Tibial nerve (tissue), 4 donors: ENCODE data around the gene CLDN6. TPM values are rescaled to one million over a fixed set of nuclear protein-coding genes. Genes with fewer than 3 reads are reported as not detected.
"Not testable (repeated sequence)": the region's sequence is repeated elsewhere in the genome, so short reads cannot be mapped to it uniquely, and the experiment has no call there.

ENCODE experiments used
- DNase-seq, 2 donors: peaks; one replicate each; pipeline ENCODE4 v3.0.0-alpha.2; 2019; ENCODE audit warnings: low spot score in 2 of 2
- H3K27ac ChIP-seq, 4 donors: fragments of 200-600 bp; sonication (generic) in 3 of 4; one replicate each; pipeline ENCODE4 v1.5.1; 2017 to 2019; ENCODE audit warnings: mild to moderate bottlenecking in 1 of 4
- H3K27me3 ChIP-seq, 2 donors: fragments of 200-600 bp; sonication (generic) in 1 of 2; one replicate each; pipeline versions ENCODE4 v1.5.1 to v1.6.0; 2017 to 2019
- H3K36me3 ChIP-seq, 3 donors: fragments of 200-600 bp; sonication (generic); one replicate each; pipeline ENCODE4 v1.5.1; 2018 to 2019
- H3K4me1 ChIP-seq, 4 donors: fragments of 200-600 bp; sonication (generic) in 3 of 4; one replicate each; pipeline ENCODE4 v1.5.1; 2017 to 2019
- H3K4me3 ChIP-seq, 4 donors: fragments of 200-600 bp; sonication (generic) in 3 of 4; one replicate each; pipeline ENCODE4 v1.5.1; 2017 to 2019; ENCODE audit warnings: mild to moderate bottlenecking in 1 of 4, moderate library complexity in 1 of 4
- H3K9me3 ChIP-seq, 4 donors: fragments of 200-600 bp; sonication (generic) in 3 of 4; one replicate each; pipeline ENCODE4 v1.5.1; 2017 to 2019
- CTCF ChIP-seq, 5 experiments: fragments of 200-600 bp in 3 of 5; fragments of 450-650 bp in 2 of 5; sonication (generic) in 3 of 5; IDR thresholded peaks; one replicate each; pipeline ENCODE4 v1.5.1; 2016 to 2019; ENCODE audit warnings: antibody characterized with exemption in 5 of 5, mild to moderate bottlenecking in 3 of 5, moderate library complexity in 2 of 5
- EP300 ChIP-seq, 2 donors: sonication (generic); formaldehyde crosslinking; IDR thresholded peaks; one replicate each; pipeline ENCODE4 v1.6.1; 2017; ENCODE audit warnings: antibody characterized with exemption in 2 of 2, mild to moderate bottlenecking in 1 of 2
- POLR2A ChIP-seq, 2 donors: fragments of 450-650 bp; IDR thresholded peaks; one replicate each; pipeline ENCODE4 v1.6.1; 2017; ENCODE audit warnings: antibody characterized with exemption in 2 of 2, mild to moderate bottlenecking in 2 of 2, moderate library complexity in 2 of 2
- WGBS, 2 donors: methylation state at CpG; one replicate each; pipeline ENCODE4 v1.1.5; 2018; 5-methylcytosine and 5-hydroxymethylcytosine counted together
- total RNA-seq, 4 donors: library from RNA; depleted of rRNA; stranded (reverse); fragments of >200 nt; gene quantifications; one replicate each; pipeline ENCODE4 v1.1.0, GENCODE V29; 2016

CLDN6 gene
- total RNA-seq, 4 donors from 2014 or later: not detected

- no peak overlapping the region for H3K27ac ChIP-seq
- no peak overlapping the region for H3K4me3 ChIP-seq
- whole genome bisulfite sequencing, 2 donors: 84 to 88% methylated on average over 13 to 18 of the region's 19 CpGs
- no peaks in the 10 kb centered on the region for H3K9me3 ChIP-seq
- H3K36me3 ChIP-seq: peaks cover 0 to 13% (median 0%) of the 10 kb centered on the region in 3 donors
- H3K4me1 ChIP-seq: peaks cover 0 to 19% (median 14%) of the 10 kb centered on the region in 4 donors
- no peaks in the 10 kb centered on the region for H3K27me3 ChIP-seq
- DNase-seq: no peak
- no peak for TF ChIP-seq POLR2A (IDR thresholded peaks at IDR 0.05)
- no peak for TF ChIP-seq EP300 (IDR thresholded peaks at IDR 0.05)
- no peak for TF ChIP-seq CTCF (IDR thresholded peaks at IDR 0.05)
Measured at GRCh38 chr16:3056336-3057180, 38.6 kb upstream of the CLDN6 start.

- 37 to 65% methylated on average over 4 to 9 of the region's 9 CpGs for WGBS, 2 donors
- H3K4me3 ChIP-seq, H3K27ac ChIP-seq, DNase-seq, H3K9me3 ChIP-seq, H3K27me3 ChIP-seq: not testable (repeated sequence)
- Histone ChIP-seq H3K4me1 (peaks cover 0 to 19% (median 14%) of the 10 kb centered on the region in 4 donors), H3K36me3 (peaks cover 0 to 13% (median 0%) of the 10 kb centered on the region in 3 donors)
Measured at GRCh38 chr16:3055734-3056115, 37.7 kb upstream of the CLDN6 start.

- WGBS, 2 donors: 68 to 76% methylated on average over 17 of the region's 17 CpGs
- no peak overlapping the region for H3K27ac ChIP-seq
- TF ChIP-seq EP300 (IDR thresholded peaks at IDR 0.05): no peak
- no peak for TF ChIP-seq CTCF (IDR thresholded peaks at IDR 0.05)
- no peak for TF ChIP-seq POLR2A (IDR thresholded peaks at IDR 0.05)
- H3K9me3 ChIP-seq: no peaks in the 10 kb centered on the region
- peaks cover 0 to 13% (median 0%) of the 10 kb centered on the region in 3 donors for H3K36me3 ChIP-seq
- H3K4me1 ChIP-seq: peaks cover 0 to 19% (median 14%) of the 10 kb centered on the region in 4 donors
- DNase-seq: no peak
- no peak overlapping the region for H3K4me3 ChIP-seq
- no peaks in the 10 kb centered on the region for H3K27me3 ChIP-seq
Measured at GRCh38 chr16:3054965-3055733, 37.2 kb upstream of the CLDN6 start.

- 79% methylated on average over 10 of the region's 13 CpGs; no CpG with 5 or more reads in 1 of the 2 donors for WGBS, 2 donors
- DNase-seq, H3K27ac ChIP-seq, H3K4me1 ChIP-seq, H3K9me3 ChIP-seq, H3K4me3 ChIP-seq: not testable (repeated sequence)
- Histone ChIP-seq H3K36me3 (peaks cover 0 to 13% (median 0%) of the 10 kb centered on the region in 3 donors), H3K27me3 (peaks cover 0 to 16% of the 10 kb centered on the region in 2 donors)
Measured at GRCh38 chr16:3053330-3053710, 35.3 kb upstream of the CLDN6 start.

- H3K27me3 ChIP-seq: peaks cover 0 to 21% of the 10 kb centered on the region in 2 donors
- H3K27ac ChIP-seq, H3K9me3 ChIP-seq, H3K4me3 ChIP-seq, DNase-seq, H3K4me1 ChIP-seq: not testable (repeated sequence)
- peaks cover 0 to 13% (median 0%) of the 10 kb centered on the region in 3 donors for H3K36me3 ChIP-seq
- 81 to 87% methylated on average over 8 to 9 of the region's 12 CpGs for WGBS, 2 donors
Measured at GRCh38 chr16:3052571-3053329, 34.8 kb upstream of the CLDN6 start.

- TF ChIP-seq CTCF (IDR thresholded peaks at IDR 0.05) (no peak), POLR2A (IDR thresholded peaks at IDR 0.05) (no peak), EP300 (IDR thresholded peaks at IDR 0.05) (no peak)
Measured at GRCh38 chr16:3051494-3051893, 33.5 kb upstream of the CLDN6 start.

More at GRCh38 chr16:3051494-3051893, 33.5 kb upstream of the CLDN6 start:
- 67 to 89% methylated on average over 9 of the region's 9 CpGs for WGBS, 2 donors
- Histone ChIP-seq H3K4me3 (no peak overlapping the region), H3K27ac (no peak overlapping the region), H3K4me1 (peaks cover 0 to 6% (median 4%) of the 10 kb centered on the region in 4 donors), H3K9me3 (no peaks in the 10 kb centered on the region), H3K36me3 (peaks cover 0 to 13% (median 0%) of the 10 kb centered on the region in 3 donors), H3K27me3 (peaks cover 0 to 34% of the 10 kb centered on the region in 2 donors)
- DNase-seq: no peak
